Neuron (in vitro differentiated cells): ENCODE results near the gene KRT1.

Experiments
- H2AFZ ChIP-seq: one replicate; pipeline ENCODE4 v1.6.1; 2013; ENCODE audit warnings: low read depth, mild to moderate bottlenecking, inconsistent platforms, low read length, moderate library complexity
- H3K27me3 ChIP-seq: one replicate; pipeline ENCODE4 v1.6.1; 2013; ENCODE audit warnings: low read length; ENCODE audit not compliant: insufficient read depth
- H3K36me3 ChIP-seq: one replicate; pipeline ENCODE4 v1.6.1; 2013; ENCODE audit warnings: low read length; ENCODE audit not compliant: insufficient read depth
- H3K4me1 ChIP-seq: one replicate; pipeline ENCODE4 v1.6.1; 2013; ENCODE audit warnings: low read length; ENCODE audit not compliant: insufficient read depth
- H3K4me3 ChIP-seq: 2 replicates; pipeline ENCODE4 v1.5.1; 2013; ENCODE audit warnings: mild to moderate bottlenecking, low read length, moderate library complexity
- H3K9me3 ChIP-seq: one replicate; pipeline ENCODE4 v1.6.1; 2013; ENCODE audit warnings: low read length

The KRT1 gene

GRCh38 chr12:52646613-52647012, 33.6 kb downstream of the KRT1 start:
- peaks cover 22% of the 10 kb centered on the region for H3K27me3 ChIP-seq
- no peaks in the 10 kb centered on the region for H3K4me1 ChIP-seq
- H3K36me3 ChIP-seq: no peaks in the 10 kb centered on the region
- H3K9me3 ChIP-seq: no peaks in the 10 kb centered on the region
- no peak overlapping the region for H3K4me3 ChIP-seq
- H2AFZ ChIP-seq: no peak overlapping the region

- Histone ChIP-seq H3K4me1 (no peaks in the 10 kb centered on the region), H3K36me3 (no peaks in the 10 kb centered on the region), H3K9me3 (no peaks in the 10 kb centered on the region), H2AFZ (no peak overlapping the region), H3K27me3 (peaks cover 22% of the 10 kb centered on the region), H3K4me3 (no peak overlapping the region)
These were observed 34.2 kb downstream of the KRT1 start for GRCh38 chr12:52645982-52646381.

GRCh38 chr12:52645120-52645761, 35.0 kb downstream of the KRT1 start:
- H3K36me3 ChIP-seq: no peaks in the 10 kb centered on the region
- H3K4me3 ChIP-seq: no peak overlapping the region
- H3K4me1 ChIP-seq: no peaks in the 10 kb centered on the region
- no peaks in the 10 kb centered on the region for H3K9me3 ChIP-seq
- H2AFZ ChIP-seq: no peak overlapping the region
- peaks cover 22% of the 10 kb centered on the region for H3K27me3 ChIP-seq

- Histone ChIP-seq H3K4me1 (no peaks in the 10 kb centered on the region), H3K9me3 (no peaks in the 10 kb centered on the region), H2AFZ (no peak overlapping the region), H3K36me3 (no peaks in the 10 kb centered on the region), H3K4me3 (no peak overlapping the region), H3K27me3 (peaks cover 22% of the 10 kb centered on the region)
These were observed 36.2 kb downstream of the KRT1 start for GRCh38 chr12:52644078-52644415.

- H3K27me3 ChIP-seq: peaks cover 22% of the 10 kb centered on the region
- H3K36me3 ChIP-seq: no peaks in the 10 kb centered on the region
- no peak overlapping the region for H2AFZ ChIP-seq
These were observed 36.8 kb downstream of the KRT1 start for GRCh38 chr12:52643233-52644077.

GRCh38 chr12:52641468-52641867, 38.7 kb downstream of the KRT1 start:
- H3K9me3 ChIP-seq: no peaks in the 10 kb centered on the region
- H3K4me1 ChIP-seq: no peaks in the 10 kb centered on the region
- H3K27me3 ChIP-seq: peaks cover 19% of the 10 kb centered on the region
- no peaks in the 10 kb centered on the region for H3K36me3 ChIP-seq
- H3K4me3 ChIP-seq: no peak overlapping the region
- no peak overlapping the region for H2AFZ ChIP-seq

More at GRCh38 chr12:52643233-52644077, 36.8 kb downstream of the KRT1 start:
- no peaks in the 10 kb centered on the region for H3K9me3 ChIP-seq
- no peaks in the 10 kb centered on the region for H3K4me1 ChIP-seq
- no peak overlapping the region for H3K4me3 ChIP-seq

GRCh38 chr12:52637299-52637698, 42.9 kb downstream of the KRT1 start:
- no peaks in the 10 kb centered on the region for H3K9me3 ChIP-seq
- no peak overlapping the region for H2AFZ ChIP-seq
- H3K36me3 ChIP-seq: no peaks in the 10 kb centered on the region
- peaks cover 2% of the 10 kb centered on the region for H3K27me3 ChIP-seq
- no peak overlapping the region for H3K4me3 ChIP-seq
- H3K4me1 ChIP-seq: no peaks in the 10 kb centered on the region

GRCh38 chr12:52636592-52637258, 43.5 kb downstream of the KRT1 start:
- no peak overlapping the region for H2AFZ ChIP-seq
- no peaks in the 10 kb centered on the region for H3K4me1 ChIP-seq
- H3K36me3 ChIP-seq: no peaks in the 10 kb centered on the region
- no peak overlapping the region for H3K4me3 ChIP-seq
- no peaks in the 10 kb centered on the region for H3K9me3 ChIP-seq
- peaks cover 1% of the 10 kb centered on the region for H3K27me3 ChIP-seq

- Histone ChIP-seq H3K27me3 (no peaks in the 10 kb centered on the region), H2AFZ (no peak overlapping the region), H3K4me1 (no peaks in the 10 kb centered on the region), H3K36me3 (no peaks in the 10 kb centered on the region), H3K4me3 (no peak overlapping the region), H3K9me3 (no peaks in the 10 kb centered on the region)
These were observed 44.0 kb downstream of the KRT1 start for GRCh38 chr12:52636189-52636588.

- H3K9me3 ChIP-seq: no peaks in the 10 kb centered on the region
- H3K4me1 ChIP-seq: no peaks in the 10 kb centered on the region
- H2AFZ ChIP-seq: no peak overlapping the region
- no peak overlapping the region for H3K4me3 ChIP-seq
- no peaks in the 10 kb centered on the region for H3K36me3 ChIP-seq
- H3K27me3 ChIP-seq: no peaks in the 10 kb centered on the region
These were observed 45.7 kb downstream of the KRT1 start for GRCh38 chr12:52634266-52635056.

GRCh38 chr12:52633383-52633782, 46.8 kb downstream of the KRT1 start:
- no peak overlapping the region for H2AFZ ChIP-seq
- no peaks in the 10 kb centered on the region for H3K36me3 ChIP-seq
- no peaks in the 10 kb centered on the region for H3K9me3 ChIP-seq
- no peaks in the 10 kb centered on the region for H3K27me3 ChIP-seq
- no peaks in the 10 kb centered on the region for H3K4me1 ChIP-seq
- H3K4me3 ChIP-seq: no peak overlapping the region

GRCh38 chr12:52632656-52633055, 47.6 kb downstream of the KRT1 start:
- no peaks in the 10 kb centered on the region for H3K4me1 ChIP-seq
- no peak overlapping the region for H2AFZ ChIP-seq
- no peaks in the 10 kb centered on the region for H3K9me3 ChIP-seq
- no peaks in the 10 kb centered on the region for H3K36me3 ChIP-seq
- H3K4me3 ChIP-seq: no peak overlapping the region
- no peaks in the 10 kb centered on the region for H3K27me3 ChIP-seq
